A673 (cell line): ENCODE measurements around the gene VAV2.

ENCODE experiments used
- EZH2 ChIP-seq: fragments of 200-600 bp; sonication (generic); IDR thresholded peaks from 2 replicates; pipeline ENCODE4 v1.6.1; 2017; ENCODE audit warnings: borderline replicate concordance, low read depth, mild to moderate bottlenecking, mixed read lengths, antibody characterized with exemption, low read length; ENCODE audit not compliant: poor library complexity, severe bottlenecking
- TF ChIP-seq, protein P1 (sequence below): fragments of 300-800, 200-600 bp; sonication (generic); conservative IDR thresholded peaks from 2 replicates; pipeline ENCODE4 v1.5.1; 2017; ENCODE audit warnings: low read depth, mild to moderate bottlenecking, antibody characterized with exemption, low read length, moderate library complexity, mixed read lengths

GRCh38 chr9:133932633-133933032 lies 59.5 kb downstream of the VAV2 start:
- TF ChIP-seq, protein P1, sequence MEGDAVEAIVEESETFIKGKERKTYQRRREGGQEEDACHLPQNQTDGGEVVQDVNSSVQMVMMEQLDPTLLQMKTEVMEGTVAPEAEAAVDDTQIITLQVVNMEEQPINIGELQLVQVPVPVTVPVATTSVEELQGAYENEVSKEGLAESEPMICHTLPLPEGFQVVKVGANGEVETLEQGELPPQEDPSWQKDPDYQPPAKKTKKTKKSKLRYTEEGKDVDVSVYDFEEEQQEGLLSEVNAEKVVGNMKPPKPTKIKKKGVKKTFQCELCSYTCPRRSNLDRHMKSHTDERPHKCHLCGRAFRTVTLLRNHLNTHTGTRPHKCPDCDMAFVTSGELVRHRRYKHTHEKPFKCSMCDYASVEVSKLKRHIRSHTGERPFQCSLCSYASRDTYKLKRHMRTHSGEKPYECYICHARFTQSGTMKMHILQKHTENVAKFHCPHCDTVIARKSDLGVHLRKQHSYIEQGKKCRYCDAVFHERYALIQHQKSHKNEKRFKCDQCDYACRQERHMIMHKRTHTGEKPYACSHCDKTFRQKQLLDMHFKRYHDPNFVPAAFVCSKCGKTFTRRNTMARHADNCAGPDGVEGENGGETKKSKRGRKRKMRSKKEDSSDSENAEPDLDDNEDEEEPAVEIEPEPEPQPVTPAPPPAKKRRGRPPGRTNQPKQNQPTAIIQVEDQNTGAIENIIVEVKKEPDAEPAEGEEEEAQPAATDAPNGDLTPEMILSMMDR, result no peak
- no peak for TF ChIP-seq EZH2
